ENCODE measurements around the gene FOXP1.

DNA sequence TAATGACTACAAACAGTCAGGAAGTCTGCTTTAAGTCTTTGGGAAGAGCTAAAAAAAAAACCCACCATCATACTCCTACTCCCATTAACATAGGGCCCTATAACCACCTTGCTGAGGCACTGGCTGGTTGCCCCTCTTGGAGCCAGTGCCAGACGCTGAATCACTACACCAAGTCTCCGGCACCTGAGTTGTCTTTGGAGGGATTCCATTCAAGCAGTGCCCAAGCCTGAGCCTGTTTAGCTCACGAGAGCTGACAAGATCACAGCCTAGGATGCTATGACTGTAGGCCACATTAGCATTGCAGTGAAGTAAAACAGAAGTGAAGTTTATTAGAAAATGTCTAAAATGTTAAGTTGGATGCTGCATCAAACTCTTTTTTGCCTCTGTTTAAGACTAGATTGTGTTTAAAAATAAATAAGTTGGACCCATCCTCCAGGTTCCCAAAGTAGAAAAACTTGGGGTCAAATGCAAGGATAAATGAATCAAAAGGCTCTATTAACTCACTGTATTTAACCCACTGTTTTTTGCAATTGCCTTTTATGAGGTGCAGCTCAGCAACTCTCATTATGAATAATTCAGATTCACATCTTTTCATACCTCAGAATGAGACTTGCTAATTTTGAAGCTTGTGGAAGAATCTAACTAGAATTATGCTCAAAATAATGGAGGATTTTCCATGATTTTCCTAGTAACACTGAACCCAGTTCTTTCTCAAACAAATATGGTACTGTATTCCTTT is 461.9 kb downstream of the FOXP1 start:
- TF ChIP-seq EZH2 (IDR thresholded peaks at IDR 0.05; ENCODE audit: borderline replicate concordance) (no peak), CTCF (IDR thresholded peaks at IDR 0.05; ENCODE audit: poor library complexity) (no peak)
